GM19035 (cell line): ENCODE measurements around the gene FAM32A.

ENCODE experiments used
- ATAC-seq: cut with Tn5 transposase; IDR thresholded peaks from one replicate; pipeline ENCODE4 v1.9.1; 2021; ENCODE audit not compliant: unreplicated experiment

The FAM32A gene

GRCh38 chr19:16185123-16185767 lies at the start of gene FAM32A:
Gene FAM32A, plus strand, starts transcription at chr19:16185410. Its CDS starts 33 bp downstream, at chr19:16185443.
- ATAC-seq: peak; percentile 90

- no peak for ATAC-seq
These were observed 49.6 kb upstream of the FAM32A start for GRCh38 chr19:16135430-16136127.

GRCh38 chr19:16136185-16136999 lies 48.8 kb upstream of the FAM32A start:
- ATAC-seq: no peak

GRCh38 chr19:16139752-16140151 lies 45.5 kb upstream of the FAM32A start:
- no peak for ATAC-seq

- ATAC-seq: peak; percentile 34
These were observed 44.2 kb upstream of the FAM32A start for GRCh38 chr19:16141043-16141442.

- ATAC-seq: no peak
These were observed 43.1 kb upstream of the FAM32A start for GRCh38 chr19:16142032-16142580.

GRCh38 chr19:16143399-16144215 lies 41.6 kb upstream of the FAM32A start, which contains the start of gene HSH2D:
Gene HSH2D, plus strand, starts transcription at chr19:16143685. Its CDS starts 5,066 bp downstream, at chr19:16148751.
- ATAC-seq: peak; percentile 62

- ATAC-seq: no peak
These were observed 41.0 kb upstream of the FAM32A start for GRCh38 chr19:16144216-16144581.

- ATAC-seq: no peak
These were observed 39.1 kb upstream of the FAM32A start for GRCh38 chr19:16146112-16146511.

- ATAC-seq: no peak
These were observed 36.6 kb upstream of the FAM32A start for GRCh38 chr19:16148443-16149229.

GRCh38 chr19:16153582-16154336 lies 31.5 kb upstream of the FAM32A start:
- no peak for ATAC-seq

- ATAC-seq: no peak
These were observed 30.7 kb upstream of the FAM32A start for GRCh38 chr19:16154557-16154956.

GRCh38 chr19:16155128-16155527 lies 30.1 kb upstream of the FAM32A start:
- no peak for ATAC-seq

GRCh38 chr19:16156904-16157303 lies 28.3 kb upstream of the FAM32A start:
- ATAC-seq: no peak

GRCh38 chr19:16157601-16158000 lies 27.6 kb upstream of the FAM32A start:
- no peak for ATAC-seq

GRCh38 chr19:16159655-16160054 lies 25.6 kb upstream of the FAM32A start:
- no peak for ATAC-seq

- ATAC-seq: no peak
These were observed 24.7 kb upstream of the FAM32A start for GRCh38 chr19:16160445-16160942.

- no peak for ATAC-seq
These were observed 24.2 kb upstream of the FAM32A start for GRCh38 chr19:16160943-16161560.
